DMS 273 (cell line): ENCODE data around the gene AMER2.

Source experiments
- DNase-seq: peaks from one replicate; lab custom pipeline; 2025; ENCODE audit not compliant: unreplicated experiment; lab: John Stamatoyannopoulos, UW

AMER2 gene

DNA sequence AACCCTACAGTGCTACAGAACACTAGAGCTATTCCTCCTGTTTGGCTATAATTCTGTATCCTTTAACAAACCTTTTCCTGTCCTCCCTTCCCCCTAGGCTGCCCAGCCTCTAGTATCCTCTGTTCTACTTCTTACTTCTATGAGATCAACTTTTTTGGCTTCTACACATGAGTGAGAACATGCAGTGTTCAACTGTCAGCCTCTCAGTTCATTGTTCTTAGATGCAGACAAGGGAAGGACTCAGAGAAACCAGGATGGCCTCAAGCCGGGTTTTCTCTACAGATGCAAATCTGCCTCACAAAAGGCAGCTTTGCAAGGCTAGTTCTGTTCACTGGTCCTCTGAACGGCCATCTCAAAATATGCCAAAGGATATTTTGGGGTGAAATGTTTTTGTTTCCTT, 18.4 kb downstream of the AMER2 start:
- DNase-seq = no peak

DNA sequence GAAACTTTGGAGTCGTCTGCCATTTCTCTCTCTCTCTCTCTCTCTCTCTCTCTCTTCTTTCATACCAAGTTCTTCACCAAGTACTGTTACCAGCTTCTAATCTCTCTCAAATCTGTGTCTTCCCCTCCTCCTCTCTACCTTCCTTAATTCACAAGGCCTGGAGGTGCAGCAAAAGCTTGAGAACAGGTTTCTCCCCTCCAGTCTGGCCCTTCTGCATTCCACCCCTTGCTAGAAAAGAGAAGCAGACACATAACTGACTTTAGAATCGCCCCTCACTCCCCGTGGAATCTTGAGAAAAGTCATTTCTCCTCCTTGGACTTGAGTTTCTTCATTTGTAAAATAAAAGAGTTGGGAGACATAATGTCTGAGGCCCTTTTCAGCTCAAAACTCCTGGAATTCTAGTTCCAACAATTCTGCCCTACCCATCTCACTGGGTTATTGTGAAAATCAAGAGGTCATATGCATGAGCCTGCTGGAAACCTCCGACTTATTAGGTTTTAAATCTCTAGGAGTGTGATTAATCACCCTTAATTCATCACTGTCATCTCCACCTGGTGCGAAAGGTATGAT, 20.4 kb downstream of the AMER2 start:
- no peak for DNase-seq

DNA sequence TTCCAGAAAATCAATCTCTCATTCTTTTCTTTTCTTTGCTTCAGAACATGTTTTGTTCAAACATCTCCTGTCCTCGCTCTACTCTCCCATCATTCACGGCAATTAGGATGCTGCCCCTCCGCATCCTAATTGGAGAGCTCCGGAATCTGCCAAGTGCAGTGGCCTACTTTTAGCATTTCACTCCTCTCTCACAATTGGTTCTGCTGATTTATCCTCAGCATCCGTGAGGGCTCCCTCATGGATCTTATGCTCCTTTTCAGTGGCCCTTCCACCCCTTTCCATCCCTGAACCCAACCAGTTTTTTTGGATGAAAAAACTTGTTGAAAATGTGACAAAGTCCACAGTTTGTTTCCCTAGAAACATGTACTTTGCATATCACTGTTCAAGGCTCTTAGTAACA, 22.4 kb downstream of the AMER2 start:
- DNase-seq = no peak

DNA sequence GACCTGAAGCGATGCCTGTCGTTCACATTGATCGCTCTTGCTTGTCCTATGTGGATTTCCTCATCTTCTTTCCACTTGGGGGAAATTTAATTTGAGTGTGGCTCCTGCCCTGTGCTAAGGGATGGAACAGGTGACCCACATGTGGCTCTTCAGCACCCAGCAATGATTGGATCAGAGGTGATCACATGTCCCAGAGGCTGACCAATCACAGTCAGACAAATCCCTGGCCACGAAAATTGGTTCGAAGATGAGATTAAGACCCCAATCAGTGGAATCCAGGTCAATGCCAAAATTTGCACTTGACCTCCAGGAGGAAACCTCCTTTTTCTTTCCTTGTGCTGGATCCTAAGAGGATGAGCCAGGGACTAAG, 23.7 kb downstream of the AMER2 start:
- no peak for DNase-seq

DNA sequence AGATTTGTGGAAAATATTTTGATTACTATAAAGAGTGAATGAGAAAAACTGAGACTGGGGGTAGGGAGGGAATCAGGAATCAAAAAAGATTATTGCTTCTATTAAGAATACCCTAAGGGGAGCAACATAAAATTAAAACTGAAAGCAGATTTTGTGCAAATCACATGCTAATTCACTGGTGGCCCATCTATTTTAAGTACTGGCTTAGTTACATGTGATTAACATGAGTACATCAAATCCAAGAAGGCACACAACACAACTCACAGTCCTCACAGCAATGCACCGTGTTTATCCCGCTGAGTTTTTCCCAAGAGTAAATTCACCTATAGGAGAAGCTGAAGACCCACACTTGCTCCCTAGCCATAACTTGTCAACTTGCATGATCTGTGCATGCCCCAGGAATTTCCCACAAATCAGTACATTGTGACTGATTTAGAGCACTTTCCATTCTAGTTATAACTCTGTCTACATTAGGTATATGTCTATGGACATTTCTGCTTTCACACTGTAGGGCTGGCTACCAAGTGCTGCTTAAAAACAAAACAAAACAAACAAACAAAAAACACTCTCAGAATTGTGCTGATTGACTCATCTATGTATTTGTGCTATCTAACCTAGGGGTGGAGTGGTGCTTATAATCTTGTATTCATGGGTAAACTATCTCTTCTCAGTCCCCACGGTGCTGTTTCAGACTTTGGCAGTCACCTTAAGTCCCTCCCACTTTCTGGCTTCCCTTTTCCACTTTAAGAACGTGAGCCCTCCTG, 24.3 kb downstream of the AMER2 start:
- DNase-seq = no peak

DNA sequence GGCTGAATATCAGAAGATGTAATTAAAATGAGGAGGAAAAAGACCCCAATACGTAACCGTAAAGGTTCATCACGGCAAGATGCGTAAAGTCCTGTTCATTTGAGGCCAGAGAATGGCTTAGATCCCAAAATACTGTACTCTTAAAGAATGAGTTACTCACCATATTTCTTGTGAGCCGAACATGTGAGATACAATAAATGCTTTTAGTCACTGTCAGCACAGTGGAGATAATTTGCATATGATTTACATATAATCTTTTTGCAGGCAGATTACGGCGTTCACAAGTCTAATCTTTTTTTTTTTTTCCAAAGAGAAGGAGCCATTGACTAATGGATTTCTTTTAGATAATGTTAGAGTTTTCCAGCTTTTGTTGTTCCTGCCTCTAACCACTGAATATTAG, 28.4 kb downstream of the AMER2 start:
- no peak for DNase-seq

DNA sequence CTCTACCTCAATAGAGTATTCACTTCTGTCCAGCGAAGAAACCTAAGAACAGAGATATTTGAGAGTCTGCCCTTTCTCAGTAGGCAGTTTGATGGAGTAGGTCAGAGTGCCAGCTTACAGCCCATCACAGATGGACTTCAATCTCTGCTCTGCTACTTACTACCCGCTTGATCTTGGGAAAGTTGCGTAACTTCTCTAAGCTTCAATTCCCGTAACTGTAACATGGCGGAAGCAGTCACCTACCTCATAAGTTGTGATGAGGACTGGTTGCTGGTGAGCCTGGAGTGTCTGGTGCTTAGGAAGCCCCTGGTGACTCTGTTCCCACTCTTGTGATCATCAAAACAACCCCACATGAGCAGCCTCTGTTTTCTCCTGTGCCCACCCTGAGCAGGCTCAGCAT, 31.0 kb downstream of the AMER2 start:
- DNase-seq = no peak

DNA sequence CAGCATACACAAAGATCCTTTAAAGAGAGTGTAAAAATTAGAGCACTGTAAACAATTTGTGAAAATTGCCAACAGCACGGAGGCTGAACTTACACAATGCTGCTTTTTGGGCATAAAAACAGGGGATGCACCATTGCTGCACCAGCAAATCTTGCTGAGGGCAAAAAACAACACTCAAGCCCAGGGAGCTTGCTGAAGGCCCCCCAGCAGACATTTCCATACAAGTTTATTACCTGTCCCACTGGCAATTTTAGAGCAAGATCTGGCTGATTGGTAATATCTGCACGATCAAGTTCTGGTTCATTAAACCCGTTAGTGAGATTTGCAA, 34.3 kb downstream of the AMER2 start:
- no peak for DNase-seq

DNA sequence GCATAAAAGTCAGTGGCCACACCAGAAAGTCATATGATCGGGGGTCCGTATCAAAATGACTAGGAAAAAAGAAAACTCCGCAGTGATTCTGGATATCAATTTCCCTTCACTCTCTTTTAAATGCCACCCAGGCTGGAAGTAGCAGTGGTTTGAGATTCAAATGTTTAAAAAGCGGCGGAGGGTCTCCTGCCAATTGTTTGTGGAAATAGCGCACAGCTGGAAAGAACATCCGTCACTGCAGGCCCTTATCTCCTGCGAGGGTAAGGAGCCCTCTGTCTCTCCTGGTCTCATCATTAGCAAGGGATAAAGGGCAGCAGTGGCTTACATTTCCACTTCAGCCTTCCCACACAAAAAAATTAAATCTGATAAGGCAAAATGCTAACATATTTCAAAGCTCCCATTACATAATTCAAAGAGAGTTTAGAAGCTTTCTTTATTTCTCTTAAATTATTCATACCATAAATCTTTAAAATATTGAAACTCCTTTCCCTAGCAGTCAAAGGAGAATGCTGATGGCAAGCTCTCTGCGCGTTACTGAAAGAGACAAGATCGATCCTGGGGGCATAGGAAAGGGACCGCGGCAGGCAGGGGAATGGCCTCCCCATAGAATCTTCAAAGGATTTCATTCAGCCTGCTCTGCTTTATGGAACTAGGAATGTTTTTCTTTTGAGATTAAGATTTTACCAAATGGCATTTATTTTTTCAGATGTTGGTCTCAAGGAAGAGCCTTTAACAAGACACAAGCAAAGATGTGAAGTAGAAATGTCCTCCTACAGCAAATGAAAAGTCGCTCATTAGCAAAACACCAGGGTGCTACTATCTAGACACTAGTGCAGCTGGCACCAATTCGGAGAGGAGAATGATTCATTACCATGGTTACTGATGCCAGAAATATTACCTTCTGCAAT, 35.0 kb downstream of the AMER2 start:
- peak; percentile 3 for DNase-seq

DNA sequence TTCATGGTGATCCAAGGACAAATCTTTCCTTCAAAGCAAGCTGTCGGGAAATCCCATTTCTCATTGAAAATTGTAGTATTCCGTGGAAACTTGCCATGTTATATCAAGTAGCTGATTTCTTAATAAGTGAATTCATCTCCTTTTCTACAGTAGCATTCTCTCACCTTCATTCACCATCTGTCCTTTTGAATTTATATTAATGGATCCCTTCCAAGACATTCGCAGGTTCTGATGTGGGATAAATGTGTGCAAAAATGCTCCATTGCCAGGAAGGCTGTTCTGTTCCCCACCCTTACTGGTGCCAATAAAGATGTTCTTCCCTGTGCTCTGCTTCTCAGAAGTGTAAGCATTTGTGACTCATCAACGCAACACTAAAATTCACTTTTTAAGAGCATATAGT, 36.2 kb downstream of the AMER2 start:
- DNase-seq = peak; percentile 34

DNA sequence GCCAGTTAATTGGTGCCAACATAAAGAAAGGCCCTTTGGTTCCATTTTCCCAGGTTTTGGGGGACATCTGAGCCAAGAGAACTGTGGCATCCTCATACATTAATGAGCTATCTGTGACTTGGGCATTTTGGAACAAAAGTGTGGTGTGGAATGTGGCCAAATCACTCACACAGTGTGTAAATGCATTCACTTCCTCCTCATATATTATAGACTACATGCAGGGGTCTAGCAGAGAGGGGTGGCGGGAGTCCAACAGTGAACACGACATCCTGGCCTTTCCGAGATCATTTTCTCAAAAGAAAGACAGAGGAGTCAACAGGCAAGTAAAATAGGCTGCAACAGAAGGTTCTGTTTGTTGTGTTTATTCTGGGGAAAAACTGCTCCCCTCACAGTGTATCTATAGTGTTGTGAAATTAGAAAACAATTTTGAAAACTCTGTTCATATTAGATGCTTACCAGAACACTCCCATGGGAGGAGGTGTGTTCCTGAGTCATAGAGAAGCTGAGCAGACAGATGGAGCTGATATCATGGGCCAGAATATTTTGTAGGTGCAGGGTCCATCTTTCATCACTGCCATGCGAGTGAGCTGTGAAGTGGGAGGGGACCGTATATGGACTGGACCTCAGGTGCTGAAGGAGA, 39.2 kb downstream of the AMER2 start:
- peak; percentile 71 for DNase-seq

DNA sequence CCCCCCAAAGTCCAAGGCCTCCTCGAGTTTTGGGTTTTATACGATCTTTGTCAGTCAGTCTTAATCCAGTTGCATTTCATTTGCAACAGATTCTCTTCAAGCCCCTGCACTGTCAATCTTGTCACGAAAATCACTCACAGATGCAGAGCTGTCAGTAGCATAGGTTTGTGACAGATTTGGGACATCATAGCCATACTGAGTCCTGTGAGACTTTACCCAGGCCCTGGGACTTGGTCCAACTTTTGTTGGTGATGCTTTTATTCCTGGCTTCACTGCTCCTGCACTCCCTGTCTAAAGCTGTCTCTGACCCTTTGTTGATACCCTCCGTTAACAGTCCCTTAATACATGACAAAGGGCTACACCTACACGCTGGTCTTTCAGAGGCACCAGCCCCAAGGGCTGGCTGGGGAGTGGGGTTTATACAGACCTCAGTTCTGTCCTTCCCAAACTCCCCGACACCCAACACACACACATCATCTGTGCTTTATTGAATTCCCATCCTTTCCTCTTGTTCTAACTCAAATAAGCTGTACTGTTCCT, 40.1 kb downstream of the AMER2 start:
- no peak for DNase-seq

DNA sequence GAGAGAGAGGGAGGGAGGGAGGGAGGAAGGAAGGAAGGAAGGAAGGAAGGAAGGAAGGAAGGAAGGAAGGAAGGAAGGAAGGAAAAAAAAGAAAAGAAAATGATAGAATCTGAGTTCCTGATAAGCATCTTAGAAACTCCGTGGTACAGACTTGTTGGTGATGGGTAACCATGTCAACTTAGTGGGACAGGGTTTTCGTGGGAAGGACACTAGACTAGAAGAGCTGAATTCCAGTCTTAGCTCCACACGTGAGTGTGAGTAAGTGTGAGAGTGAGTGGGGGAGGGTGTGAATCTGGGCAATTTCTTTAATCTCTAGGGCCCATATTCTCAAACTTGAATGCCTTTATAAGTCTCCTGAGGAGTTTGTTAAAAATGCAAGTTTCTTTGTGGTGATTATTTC, 41.1 kb downstream of the AMER2 start:
- DNase-seq = no peak

DNA sequence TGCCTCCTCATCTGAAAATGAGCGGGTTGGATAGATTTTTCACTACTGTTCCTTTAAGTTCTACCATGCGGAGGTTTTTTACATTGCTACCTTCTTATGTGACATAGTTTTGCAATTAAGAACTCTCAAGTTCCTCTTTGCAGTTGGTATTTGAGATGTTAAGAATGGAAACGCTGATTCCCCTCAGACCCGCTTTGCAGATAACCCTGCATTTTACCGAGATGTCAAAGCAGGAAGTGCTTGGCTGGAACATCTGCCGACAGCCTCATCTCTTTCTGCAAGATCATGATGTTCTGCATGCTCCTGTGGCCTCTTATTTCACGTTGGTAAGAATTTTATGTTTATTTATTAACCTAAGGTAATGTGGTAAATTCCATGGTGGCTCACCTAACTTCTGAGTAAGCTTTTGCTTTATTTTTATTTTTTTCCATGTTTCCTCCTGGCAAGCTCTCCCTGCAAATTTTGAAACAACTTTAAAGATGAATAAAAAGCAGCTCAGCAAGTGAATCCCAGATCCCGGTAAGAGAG, 53.6 kb downstream of the AMER2 start:
- no peak for DNase-seq

DNA sequence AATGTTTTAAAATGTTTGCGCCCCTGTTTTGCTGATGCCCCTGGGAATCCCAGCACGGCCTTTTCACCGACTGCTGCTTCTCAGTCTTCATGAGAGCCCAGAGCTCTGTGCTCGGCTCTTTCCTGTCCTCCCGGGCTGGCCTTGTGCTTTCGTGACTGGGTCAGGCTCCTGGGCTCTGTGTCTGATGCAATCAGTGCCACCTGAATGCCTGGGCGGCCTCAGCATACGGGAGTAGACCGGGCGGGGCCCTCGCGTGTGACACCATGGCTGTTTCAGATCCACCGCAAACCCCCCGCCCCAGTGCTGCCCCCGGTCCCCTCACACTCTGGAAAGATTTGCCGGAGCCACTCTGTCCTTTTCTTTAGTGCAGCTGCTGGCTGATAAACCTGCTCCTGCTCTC, 54.8 kb downstream of the AMER2 start:
- no peak for DNase-seq

DNA sequence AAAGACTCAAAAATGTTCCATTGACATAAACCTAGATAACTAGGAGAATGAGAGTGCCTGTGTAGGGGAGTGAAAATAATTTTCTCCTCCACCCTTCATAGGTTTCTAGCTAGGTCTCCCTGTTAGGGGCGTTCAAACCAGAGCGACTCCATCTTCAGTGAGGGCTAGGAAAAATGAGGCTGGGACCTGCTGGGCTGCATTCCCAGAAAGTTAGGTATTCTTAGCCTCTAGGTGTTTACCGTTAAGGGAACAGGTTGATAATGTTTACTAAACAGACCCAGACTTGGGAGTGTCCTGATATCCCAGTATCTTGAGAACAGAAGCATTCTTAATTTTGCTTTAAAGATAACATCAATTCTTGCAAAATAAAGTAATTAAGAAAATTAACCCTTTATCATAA, 56.0 kb downstream of the AMER2 start:
- no peak for DNase-seq

DNA sequence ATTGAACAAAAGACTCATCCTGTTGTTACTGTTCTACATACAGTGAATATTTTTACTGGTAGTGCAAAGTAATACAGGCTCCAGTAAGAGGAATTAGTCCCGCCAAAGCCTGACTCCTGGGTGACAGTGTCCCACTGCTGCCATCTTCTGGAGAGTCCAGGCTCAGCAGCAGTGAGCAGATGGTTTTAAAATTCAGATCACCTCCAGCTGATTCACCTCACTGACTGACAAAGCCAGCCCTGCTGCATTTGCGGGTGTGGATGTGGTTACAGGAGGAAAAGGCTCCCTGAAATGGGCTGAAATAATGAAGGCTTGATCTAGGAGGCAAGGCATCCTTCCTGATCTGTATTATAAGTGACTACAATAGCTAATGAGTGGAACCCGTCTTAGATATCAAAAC, 57.9 kb downstream of the AMER2 start:
- DNase-seq = peak; percentile 82

DNA sequence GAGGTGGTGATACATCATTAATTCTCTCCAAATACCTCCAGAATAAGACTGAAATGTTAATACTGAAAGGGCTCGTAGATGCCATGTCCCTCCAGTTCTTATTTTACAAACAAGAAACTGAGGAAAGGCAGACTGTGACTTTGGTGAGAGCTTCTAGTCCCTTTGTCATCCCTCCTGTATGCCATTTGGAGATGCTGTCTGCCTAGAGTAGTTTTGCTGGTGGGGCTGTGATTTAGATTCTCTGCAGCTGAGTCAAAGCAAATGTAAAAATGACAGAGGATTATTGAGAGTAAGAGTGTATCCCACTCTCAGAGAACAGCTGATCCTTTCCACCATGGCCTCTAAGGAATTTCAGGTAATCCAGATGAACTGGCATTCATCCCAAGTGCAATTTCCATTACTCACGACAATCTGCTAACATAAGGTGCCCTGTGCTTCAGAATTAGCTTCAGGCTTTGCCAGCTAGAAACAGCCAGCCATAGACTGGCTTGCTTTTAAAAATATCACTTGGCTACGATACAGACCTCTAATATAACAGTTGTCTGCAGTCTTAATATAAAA, 59.3 kb downstream of the AMER2 start:
- peak; percentile 64 for DNase-seq
